Testis (tissue), 3 donors: ENCODE data around the gene SVOPL. TPM values are rescaled to one million over a fixed set of nuclear protein-coding genes. Genes with fewer than 3 reads are reported as not detected.

Experiments
- DNase-seq: peaks from one replicate; pipeline ENCODE4 v3.0.0-alpha.2; 2019
- H3K27ac ChIP-seq, 2 donors: fragments of 200-600 bp; sonication (generic); one replicate each; pipeline ENCODE4 v1.5.1; 2019
- H3K27me3 ChIP-seq: fragments of 200-600 bp; sonication (generic); one replicate; pipeline ENCODE4 v1.5.1; 2019
- H3K36me3 ChIP-seq: fragments of 200-600 bp; sonication (generic); one replicate; pipeline ENCODE4 v1.5.1; 2017; ENCODE audit warnings: low read depth; ENCODE audit errors: missing control alignments
- H3K4me1 ChIP-seq: fragments of 200-600 bp; sonication (generic); one replicate; pipeline ENCODE4 v1.5.1; 2019
- H3K4me3 ChIP-seq, 2 donors: fragments of 200-600 bp; sonication (generic); one replicate each; pipeline ENCODE4 v1.5.1; 2017 to 2019
- H3K9me3 ChIP-seq: fragments of 200-600 bp; sonication (generic); one replicate; pipeline ENCODE4 v1.5.1; 2017
- POLR2A ChIP-seq: fragments of 450-650 bp; IDR thresholded peaks from one replicate; pipeline ENCODE4 v1.6.1; 2017; ENCODE audit warnings: antibody characterized with exemption, mild to moderate bottlenecking, moderate library complexity
- WGBS, 2 donors: methylation state at CpG; one replicate each; pipeline ENCODE4 v1.1.5; 2018; 5-methylcytosine and 5-hydroxymethylcytosine counted together
- intact Hi-C: fragments of 100-400 bp; cut with DNase I; formaldehyde crosslinking; loops from one replicate; pipeline ENCODE4 v1.15.1; 2023; ENCODE audit warnings: low total_unique reads
- polyA plus RNA-seq: library from polyadenylated mRNA; stranded (reverse); fragments of 350-450 nt; fragmentation: Illumina TruSeq; extraction: RNeasy Lipid Tissue Mini Kit (QIAGEN cat#74804); gene quantifications from one replicate; pipeline ENCODE4 v1.2.3, GENCODE V29; 2014; ENCODE audit warnings: low read depth, low replicate concordance; ENCODE audit not compliant: insufficient read depth
- total RNA-seq, 2 donors: library from RNA; depleted of rRNA; stranded (reverse); fragments of >200 nt; gene quantifications; one replicate each; pipeline ENCODE4 v1.2.3, GENCODE V29; 2016
- TF ChIP-seq, protein P1 (sequence below), 3 experiments: fragments of 450-650 bp in 2 of 3; fragments of 200-600 bp in 1 of 3; sonication (generic) in 1 of 3; IDR thresholded peaks; one replicate each; pipeline ENCODE4 v1.5.1; 2016 to 2019; ENCODE audit warnings: antibody characterized with exemption in 3 of 3, mild to moderate bottlenecking in 2 of 3, moderate library complexity in 1 of 3

Gene SVOPL
- total and polyA plus RNA-seq, 3 donors from 2014 or later, result 1.1 to 4.0 (median 1.7) TPM

DNA sequence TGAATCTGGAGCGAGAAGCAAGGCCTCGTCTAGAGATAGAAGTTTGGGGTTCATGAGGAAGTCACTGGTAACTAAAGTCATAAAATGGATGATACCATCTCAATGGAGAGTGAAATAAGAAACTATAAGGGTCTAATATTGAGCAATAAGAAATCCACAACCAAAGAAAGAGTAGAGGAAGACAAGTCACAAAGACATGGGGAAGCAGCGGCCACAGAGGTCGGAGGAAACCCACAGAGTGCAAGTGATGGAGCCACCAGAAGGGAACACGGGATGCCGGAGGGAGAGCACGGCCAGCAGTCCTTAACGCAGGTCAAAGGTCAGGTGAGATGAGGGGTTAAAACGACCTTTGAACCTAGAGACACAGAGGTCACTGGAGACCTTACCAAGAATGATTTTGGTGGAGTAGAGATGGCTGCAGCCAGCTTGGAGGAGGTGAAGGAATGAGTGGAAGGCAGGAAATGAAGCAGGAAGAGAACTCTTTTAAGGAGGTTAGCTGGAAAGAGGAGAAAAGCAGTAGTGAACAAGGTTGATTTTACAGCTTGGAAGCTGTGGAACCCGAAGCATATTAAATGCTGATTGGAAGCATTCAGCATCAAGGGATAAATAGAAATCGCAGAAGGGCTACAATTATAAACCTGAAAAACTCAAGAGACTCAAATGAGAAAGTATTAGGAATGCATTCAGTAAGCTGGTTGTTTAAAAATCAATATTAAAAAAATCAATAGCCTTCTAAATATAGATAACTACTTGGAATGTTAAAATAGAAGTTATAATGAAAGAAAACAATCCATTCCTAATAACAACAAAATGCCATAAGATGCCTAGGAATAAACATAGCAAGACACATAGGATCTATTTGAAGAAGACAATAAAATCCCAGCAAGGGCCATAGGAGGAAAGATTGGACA, 93.7 kb downstream of the SVOPL start:
- TF ChIP-seq, protein P1, sequence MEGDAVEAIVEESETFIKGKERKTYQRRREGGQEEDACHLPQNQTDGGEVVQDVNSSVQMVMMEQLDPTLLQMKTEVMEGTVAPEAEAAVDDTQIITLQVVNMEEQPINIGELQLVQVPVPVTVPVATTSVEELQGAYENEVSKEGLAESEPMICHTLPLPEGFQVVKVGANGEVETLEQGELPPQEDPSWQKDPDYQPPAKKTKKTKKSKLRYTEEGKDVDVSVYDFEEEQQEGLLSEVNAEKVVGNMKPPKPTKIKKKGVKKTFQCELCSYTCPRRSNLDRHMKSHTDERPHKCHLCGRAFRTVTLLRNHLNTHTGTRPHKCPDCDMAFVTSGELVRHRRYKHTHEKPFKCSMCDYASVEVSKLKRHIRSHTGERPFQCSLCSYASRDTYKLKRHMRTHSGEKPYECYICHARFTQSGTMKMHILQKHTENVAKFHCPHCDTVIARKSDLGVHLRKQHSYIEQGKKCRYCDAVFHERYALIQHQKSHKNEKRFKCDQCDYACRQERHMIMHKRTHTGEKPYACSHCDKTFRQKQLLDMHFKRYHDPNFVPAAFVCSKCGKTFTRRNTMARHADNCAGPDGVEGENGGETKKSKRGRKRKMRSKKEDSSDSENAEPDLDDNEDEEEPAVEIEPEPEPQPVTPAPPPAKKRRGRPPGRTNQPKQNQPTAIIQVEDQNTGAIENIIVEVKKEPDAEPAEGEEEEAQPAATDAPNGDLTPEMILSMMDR (IDR thresholded peaks at IDR 0.05), result no peak
- no peak for TF ChIP-seq POLR2A
- Histone ChIP-seq H3K27me3 (no peaks in the 10 kb centered on the region), H3K27ac (no peak overlapping the region), H3K9me3 (no peaks in the 10 kb centered on the region), H3K4me3 (no peak overlapping the region), H3K36me3 (no peaks in the 10 kb centered on the region), H3K4me1 (peaks cover 4% of the 10 kb centered on the region)
- intact Hi-C loops, result no loop called here
- WGBS, 2 donors, result 78 to 83% methylated on average over 11 of the region's 11 CpGs
- no peak for DNase-seq

- WGBS, 2 donors, result 90 to 96% methylated on average over 3 of the region's 3 CpGs
These were observed 94.9 kb downstream of the SVOPL start for GRCh38 chr7:138606236-138606635.

DNA sequence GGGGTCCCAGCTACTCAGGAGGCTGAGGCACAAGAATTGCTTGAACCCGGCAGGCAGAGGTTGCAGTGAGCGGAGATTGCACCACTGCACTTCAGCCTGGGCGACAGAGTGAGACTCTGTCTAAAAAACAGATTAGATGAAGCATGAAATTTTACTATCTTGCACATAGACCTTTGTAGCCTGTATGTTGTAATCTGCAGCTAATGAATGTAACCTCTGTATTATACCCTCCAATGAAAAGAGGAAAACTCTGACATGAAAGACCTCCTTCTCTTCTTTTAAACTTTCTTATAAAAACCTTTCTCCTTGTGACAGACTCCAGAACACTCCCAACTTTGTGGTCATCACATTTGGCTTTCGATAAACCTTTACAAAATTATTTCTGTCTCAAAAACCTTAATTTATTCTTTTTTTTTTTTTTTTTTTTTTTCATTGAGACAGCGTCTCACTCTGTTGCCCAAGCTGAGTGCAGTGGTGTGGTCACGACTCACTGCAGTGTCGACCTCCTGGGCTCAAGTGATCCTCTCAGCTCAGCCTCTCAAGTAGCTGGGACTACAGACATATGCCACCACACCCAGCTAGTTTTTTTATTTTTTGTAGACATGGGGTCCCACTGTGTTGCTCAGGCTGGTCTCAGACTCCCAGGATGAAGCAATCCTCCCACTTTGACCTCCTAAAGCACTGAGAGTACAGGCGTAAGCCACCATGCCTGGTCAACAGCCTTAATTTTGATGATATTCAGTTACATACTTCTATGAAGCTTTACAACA, 97.4 kb downstream of the SVOPL start:
- 86 to 89% methylated on average over 8 of the region's 8 CpGs for WGBS, 2 donors
- H3K4me3 ChIP-seq, result no peak overlapping the region
- intact Hi-C loops, result no loop called here
- H3K36me3 ChIP-seq, result no peaks in the 10 kb centered on the region
- no peak overlapping the region for H3K27ac ChIP-seq
- no peaks in the 10 kb centered on the region for H3K4me1 ChIP-seq
- no peaks in the 10 kb centered on the region for H3K9me3 ChIP-seq
- no peak for DNase-seq
- TF ChIP-seq, protein P1 (IDR thresholded peaks at IDR 0.05), result no peak
- no peak for TF ChIP-seq POLR2A
- H3K27me3 ChIP-seq, result no peaks in the 10 kb centered on the region

More at GRCh38 chr7:138606236-138606635, 94.9 kb downstream of the SVOPL start:
- H3K27ac ChIP-seq, result no peak overlapping the region
- no peak overlapping the region for H3K4me3 ChIP-seq
- no peak for DNase-seq
- peaks cover 4% of the 10 kb centered on the region for H3K4me1 ChIP-seq
- H3K27me3 ChIP-seq, result no peaks in the 10 kb centered on the region
- H3K36me3 ChIP-seq, result no peaks in the 10 kb centered on the region
- no peak for TF ChIP-seq POLR2A
- TF ChIP-seq, protein P1 (IDR thresholded peaks at IDR 0.05), result no peak
- intact Hi-C loops, result no loop called here
- H3K9me3 ChIP-seq, result no peaks in the 10 kb centered on the region

GRCh38 chr7:138602451-138602850, 98.7 kb downstream of the SVOPL start:
- H3K4me1 ChIP-seq, result no peaks in the 10 kb centered on the region
- no peak overlapping the region for H3K4me3 ChIP-seq
- TF ChIP-seq, protein P1 (IDR thresholded peaks at IDR 0.05), result no peak
- no peak for TF ChIP-seq POLR2A
- intact Hi-C loops, result no loop called here
- H3K27ac ChIP-seq, result no peak overlapping the region
- DNase-seq, result no peak
- no peaks in the 10 kb centered on the region for H3K9me3 ChIP-seq
- H3K27me3 ChIP-seq, result no peaks in the 10 kb centered on the region
- 80 to 94% methylated on average over 1 of the region's 1 CpG for WGBS, 2 donors
- no peaks in the 10 kb centered on the region for H3K36me3 ChIP-seq
